Pancreas (tissue), 10 donors: ENCODE measurements around the gene TSPAN12. TPM values are rescaled to one million over a fixed set of nuclear protein-coding genes. Genes with fewer than 3 reads are reported as not detected.

Experiments
- ATAC-seq, 4 donors: fragments of 200-7000 bp; cut with Tn5 transposase; one replicate each; pipeline versions ENCODE4 v1.8.0 to v1.9.1; 2020; ENCODE audit warnings: mild to moderate bottlenecking in 4 of 4, moderate library complexity in 4 of 4
- DNase-seq, 6 donors: peaks; one replicate each; pipeline ENCODE4 v3.0.0-alpha.2; 2020
- FAIRE-seq: peaks from 2 replicates; lab custom pipeline; 2012; peaks lifted over from hg19 to GRCh38; lab: Jason Lieb, UNC
- H3K27ac ChIP-seq, 4 donors: fragments of 200-600 bp; sonication (generic); 1 replicate in 3 of 4; 2 replicates in 1 of 4; pipeline versions ENCODE4 v1.5.0 to v1.8.0; 2020
- H3K27me3 ChIP-seq, 4 donors: fragments of 200-600 bp; one replicate each; pipeline ENCODE4 v1.8.0; 2021
- H3K36me3 ChIP-seq, 3 donors: fragments of 200-600 bp; sonication (generic) in 1 of 3; one replicate each; pipeline versions ENCODE4 v1.5.0 to v1.8.0; 2020 to 2021
- H3K4me1 ChIP-seq, 3 donors: fragments of 200-600 bp; one replicate each; pipeline ENCODE4 v1.8.0; 2021
- H3K4me3 ChIP-seq, 4 donors: fragments of 200-600 bp; sonication (generic) in 2 of 4; one replicate each; pipeline versions ENCODE4 v1.5.0 to v1.8.0; 2020 to 2021
- H3K9me3 ChIP-seq, 4 donors: fragments of 200-600 bp; one replicate each; pipeline ENCODE4 v1.8.0; 2021
- WGBS, 2 donors: extraction: QIAGEN DNeasy Blood & Tissue Kit; methylation state at CpG; one replicate each; pipeline ENCODE4 v1.1.7; 2013; 5-methylcytosine and 5-hydroxymethylcytosine counted together
- intact Hi-C, 3 donors: fragments of 100-400 bp; cut with DNase I; formaldehyde crosslinking; loops; one replicate each; pipeline versions ENCODE4 v1.11.1 to v1.14.2; 2022
- polyA plus RNA-seq, 2 donors: library from polyadenylated mRNA; stranded (reverse); fragments of 200-250 nt; gene quantifications; one replicate each; pipeline ENCODE4 v1.2.3, GENCODE V29; 2013
- total RNA-seq, 6 donors: library from RNA; stranded (reverse); fragmentation: NEBNext Ultra II Directional in 4 of 6; extraction: Animal tissue kit (Norgen Biotek cat#: 25700) in 4 of 6; gene quantifications; one replicate each; pipeline versions ENCODE4 v1.2.1 to v1.2.4, GENCODE V29; 2021 to 2023
- TF ChIP-seq, protein P1 (sequence below), 4 donors: fragments of 200-600 bp; sonication (generic) in 3 of 4; IDR thresholded peaks; one replicate each; pipeline versions ENCODE4 v1.5.0 to v1.8.0; 2021; ENCODE audit warnings: antibody characterized with exemption in 4 of 4
- donor health status: healthy with polysubstance abuse.
- donor health status: DM: no; HTN: no; CAD: no; lungs with moderate emphysema.
- donor health status: DM: no; HTN: no; CAD: no.
- donor health status: control.
- donor health status: control.
- donor health status: Bipolar disorder and iron deficiency.
- donor health status: DM: yes; HTN: yes; CAD: no.
- donor health status: DM: no; HTN: no; CAD: no.
- donor health status: DM: no; HTN: no; CAD: no.
- donor health status: DM: yes; HTN: yes; CAD: no.

The TSPAN12 gene
- total and polyA plus RNA-seq, 8 donors = 3.9 to 16.0 (median 8.9) TPM

GRCh38 chr7:120860156-120860555 is 2.2 kb upstream of the TSPAN12 start:
- FAIRE-seq (no peak), DNase-seq (no peak), ATAC-seq (no peak)
- Histone ChIP-seq H3K9me3 (no peaks in the 10 kb centered on the region), H3K27ac (no peak overlapping the region), H3K36me3 (no peaks in the 10 kb centered on the region), H3K27me3 (no peaks in the 10 kb centered on the region), H3K4me3 (no peak overlapping the region), H3K4me1 (peaks cover 0 to 7% (median 0%) of the 10 kb centered on the region in 3 donors)
- intact Hi-C loops = loop anchor here in 1 of 3 donors (10.0 kb wide), 1 partner anchor 55 kb away; no protein-coding TSS in a partner anchor
- TF ChIP-seq, protein P1, sequence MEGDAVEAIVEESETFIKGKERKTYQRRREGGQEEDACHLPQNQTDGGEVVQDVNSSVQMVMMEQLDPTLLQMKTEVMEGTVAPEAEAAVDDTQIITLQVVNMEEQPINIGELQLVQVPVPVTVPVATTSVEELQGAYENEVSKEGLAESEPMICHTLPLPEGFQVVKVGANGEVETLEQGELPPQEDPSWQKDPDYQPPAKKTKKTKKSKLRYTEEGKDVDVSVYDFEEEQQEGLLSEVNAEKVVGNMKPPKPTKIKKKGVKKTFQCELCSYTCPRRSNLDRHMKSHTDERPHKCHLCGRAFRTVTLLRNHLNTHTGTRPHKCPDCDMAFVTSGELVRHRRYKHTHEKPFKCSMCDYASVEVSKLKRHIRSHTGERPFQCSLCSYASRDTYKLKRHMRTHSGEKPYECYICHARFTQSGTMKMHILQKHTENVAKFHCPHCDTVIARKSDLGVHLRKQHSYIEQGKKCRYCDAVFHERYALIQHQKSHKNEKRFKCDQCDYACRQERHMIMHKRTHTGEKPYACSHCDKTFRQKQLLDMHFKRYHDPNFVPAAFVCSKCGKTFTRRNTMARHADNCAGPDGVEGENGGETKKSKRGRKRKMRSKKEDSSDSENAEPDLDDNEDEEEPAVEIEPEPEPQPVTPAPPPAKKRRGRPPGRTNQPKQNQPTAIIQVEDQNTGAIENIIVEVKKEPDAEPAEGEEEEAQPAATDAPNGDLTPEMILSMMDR (IDR thresholded peaks at IDR 0.05) = no peak
- WGBS, 2 donors = 93 to 95% methylated on average over 2 of the region's 2 CpGs

DNA sequence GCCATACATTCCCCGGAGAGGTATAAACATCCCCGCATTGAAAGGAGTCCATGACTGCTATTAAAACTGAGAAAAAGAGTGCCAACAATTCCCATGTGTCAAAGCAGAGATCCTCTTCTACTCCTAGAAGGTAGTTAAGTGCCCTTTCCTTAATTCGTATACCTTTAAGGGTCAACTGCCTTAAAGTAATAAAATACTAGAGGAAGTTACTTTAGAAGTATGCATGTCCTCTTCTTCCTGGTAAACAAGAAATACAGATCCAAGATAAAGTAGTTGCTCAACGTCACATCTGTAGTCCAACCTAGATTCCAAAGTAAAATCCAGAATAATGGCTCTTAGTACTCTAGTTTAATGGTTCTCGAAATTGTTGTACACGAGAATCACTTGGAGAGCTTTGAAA is 1.5 kb upstream of the TSPAN12 start:
- H3K4me3 ChIP-seq = no peak overlapping the region
- H3K27ac ChIP-seq = no peak overlapping the region
- H3K4me1 ChIP-seq = peaks cover 0 to 7% (median 0%) of the 10 kb centered on the region in 3 donors
- TF ChIP-seq, protein P1 (IDR thresholded peaks at IDR 0.05) = no peak
- H3K27me3 ChIP-seq = no peaks in the 10 kb centered on the region
- WGBS, 2 donors = 86 to 90% methylated on average over 6 of the region's 6 CpGs
- intact Hi-C loops = no loop called here
- no peaks in the 10 kb centered on the region for H3K9me3 ChIP-seq
- DNase-seq = no peak
- FAIRE-seq = no peak
- no peak for ATAC-seq
- no peaks in the 10 kb centered on the region for H3K36me3 ChIP-seq

DNA sequence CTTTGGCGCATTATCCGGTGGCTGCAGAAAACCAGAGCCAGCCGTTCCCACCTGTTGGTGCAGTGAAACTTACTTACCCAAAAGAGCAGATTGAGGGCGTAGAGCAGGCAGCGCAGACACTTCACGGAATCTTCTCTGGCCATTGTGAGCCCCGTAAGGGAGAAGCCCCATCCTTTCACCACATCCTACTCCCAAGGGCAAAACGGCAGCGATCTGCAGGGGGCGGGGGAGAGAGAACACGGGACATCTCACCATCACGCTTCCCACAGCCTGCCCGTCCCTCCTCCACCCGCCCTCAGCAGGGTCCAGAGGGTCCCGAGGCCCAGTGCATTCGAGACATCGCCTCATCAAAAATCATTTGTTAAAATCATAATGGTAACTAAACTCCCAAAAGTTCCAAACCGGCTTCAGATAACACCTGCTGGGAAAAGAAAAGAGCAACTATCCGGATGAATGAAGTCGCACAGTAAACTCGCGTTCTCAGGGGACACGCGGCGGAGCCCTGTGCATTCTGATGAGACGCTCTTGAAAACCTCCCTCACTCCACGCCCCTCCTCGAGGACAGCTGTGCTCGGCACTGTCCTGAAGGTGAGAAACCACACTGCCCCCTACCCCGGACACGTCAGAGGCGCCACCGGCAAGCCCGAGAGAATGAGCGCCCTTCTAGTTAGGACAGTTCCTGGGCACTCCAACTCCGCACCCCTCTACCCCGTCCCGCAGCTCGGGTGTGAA is 1.2 kb downstream of the TSPAN12 start:
- intact Hi-C loops = no loop called here
- Histone ChIP-seq H3K4me1 (peaks cover 0 to 7% (median 0%) of the 10 kb centered on the region in 3 donors), H3K27ac (peak overlapping the region in 3 of 4 donors; percentile 83 to 97 (median 95)), H3K27me3 (no peaks in the 10 kb centered on the region), H3K4me3 (peak overlapping the region; percentile 29 to 66 (median 52)), H3K36me3 (no peaks in the 10 kb centered on the region), H3K9me3 (no peaks in the 10 kb centered on the region)
- no peak for FAIRE-seq
- WGBS, 2 donors = 2 to 3% methylated on average over 37 to 39 of the region's 39 CpGs
- TF ChIP-seq, protein P1 (IDR thresholded peaks at IDR 0.05) = no peak
- DNase-seq = peak; percentile 27 to 70 (median 43)
- ATAC-seq = peak; percentile 12 to 59 (median 48)

DNA sequence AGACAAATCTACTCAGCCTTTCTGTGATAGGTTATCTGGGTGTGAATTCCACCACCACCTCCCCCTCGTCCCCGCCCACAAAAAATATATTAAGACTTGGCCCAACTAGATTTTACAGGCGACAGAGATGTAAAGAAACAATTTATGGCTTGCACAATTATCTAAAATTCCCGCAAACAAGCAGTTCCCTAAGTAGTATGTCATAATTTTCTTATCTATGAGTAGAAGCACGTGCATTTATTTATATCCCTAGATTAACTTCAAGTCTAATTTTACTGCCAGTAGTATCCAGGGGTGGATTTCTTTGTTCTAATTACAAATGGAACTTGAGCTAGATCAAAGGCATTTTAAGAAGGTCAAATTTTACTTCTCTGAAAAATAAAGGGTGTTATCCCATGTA is 1.7 kb downstream of the TSPAN12 start:
- FAIRE-seq (no peak), DNase-seq (no peak), ATAC-seq (no peak)
- intact Hi-C loops = no loop called here
- no peaks in the 10 kb centered on the region for H3K36me3 ChIP-seq
- no peaks in the 10 kb centered on the region for H3K27me3 ChIP-seq
- H3K9me3 ChIP-seq = no peaks in the 10 kb centered on the region
- WGBS, 2 donors = 57 to 64% methylated on average over 5 of the region's 5 CpGs
- H3K27ac ChIP-seq = no peak overlapping the region
- peak overlapping the region in 2 of 4 donors; percentile 52 to 66 for H3K4me3 ChIP-seq
- TF ChIP-seq, protein P1 (IDR thresholded peaks at IDR 0.05) = no peak
- H3K4me1 ChIP-seq = peaks cover 0 to 7% (median 0%) of the 10 kb centered on the region in 3 donors

DNA sequence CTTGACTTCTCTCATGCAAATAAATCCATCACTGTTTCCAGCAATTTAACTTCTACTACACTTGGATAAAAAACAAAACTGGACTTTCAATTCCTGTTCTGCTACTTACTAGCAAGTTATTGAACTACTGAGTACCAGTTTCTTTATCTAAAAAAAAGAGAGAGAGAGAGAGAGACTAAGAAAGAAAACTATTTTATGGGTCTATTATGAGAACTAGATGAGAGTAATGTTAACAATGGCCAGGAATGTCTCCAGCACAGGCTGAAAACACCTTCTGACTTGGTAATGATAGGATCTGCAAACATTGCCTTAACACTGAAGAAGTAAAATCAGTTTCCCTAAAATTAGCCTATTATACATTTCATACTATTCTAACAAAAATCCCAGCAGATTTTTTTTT is 5.2 kb downstream of the TSPAN12 start:
- H3K4me3 ChIP-seq = no peak overlapping the region
- H3K27me3 ChIP-seq = no peaks in the 10 kb centered on the region
- no peak overlapping the region for H3K27ac ChIP-seq
- ATAC-seq (no peak), FAIRE-seq (no peak), DNase-seq (no peak)
- H3K9me3 ChIP-seq = no peaks in the 10 kb centered on the region
- TF ChIP-seq, protein P1 (IDR thresholded peaks at IDR 0.05) = no peak
- H3K36me3 ChIP-seq = no peaks in the 10 kb centered on the region
- intact Hi-C loops = no loop called here
- H3K4me1 ChIP-seq = peaks cover 0 to 7% (median 0%) of the 10 kb centered on the region in 3 donors
